Motor neuron (in vitro differentiated cells): ENCODE results near the gene STAC3. TPM values are rescaled to one million over a fixed set of nuclear protein-coding genes. Genes with fewer than 3 reads are reported as not detected.

Source experiments
- ATAC-seq, 8 experiments: fragments of 200-7000 bp; cut with Tn5 transposase; replicated peaks in 6 of 8; 2 replicates each; pipeline ENCODE4 v1.8.0; 2021; ENCODE audit warnings: mild to moderate bottlenecking in 8 of 8, moderate library complexity in 8 of 8
- H3K27ac ChIP-seq, 2 donors: fragments of 250-450 bp; sonication (Bioruptor Pico); 2 replicates each; pipeline ENCODE4 v1.9.0; 2021; ENCODE audit warnings: antibody characterized with exemption in 2 of 2, mild to moderate bottlenecking in 2 of 2, moderate library complexity in 1 of 2
- H3K4me1 ChIP-seq, 2 donors: fragments of 250-450 bp; sonication (Bioruptor Pico); replicated peaks in 1 of 2; 2 replicates each; pipeline ENCODE4 v1.6.1; 2021; ENCODE audit warnings: antibody characterized with exemption in 2 of 2, mild to moderate bottlenecking in 2 of 2, moderate library complexity in 1 of 2
- H3K4me3 ChIP-seq, 5 donors: fragments of 250-450 bp; sonication (Bioruptor Pico); 2 replicates each; pipeline ENCODE4 v1.9.0; 2021; ENCODE audit warnings: antibody characterized with exemption in 5 of 5, mild to moderate bottlenecking in 5 of 5, moderate library complexity in 4 of 5
- WGBS, 10 experiments: fragments of 450-650 bp; shearing (Covaris generic); methylation state at CpG; one replicate each; pipeline ENCODE4 v1.0.0; 2022; 5-methylcytosine and 5-hydroxymethylcytosine counted together
- in situ Hi-C, 9 experiments: fragments of 400-800 bp; cut with MboI; loops; one replicate each; pipeline ENCODE4 v1.15.0; 2021; ENCODE audit warnings: low sequenced_read_pairs in 9 of 9, low pct_unique_long_range_greater_than_20kb in 2 of 9; ENCODE audit not compliant: unreplicated experiment in 9 of 9
- total RNA-seq, 8 experiments: library from RNA; unstranded; fragments of 300-600 nt; gene quantifications; 2 replicates each; pipeline versions ENCODE4 v1.2.3 to v1.2.4, GENCODE V29; 2022

Gene STAC3
- total RNA-seq, 8 experiments from 2014 or later = 0.87 to 4.8 (median 1.5) TPM

DNA sequence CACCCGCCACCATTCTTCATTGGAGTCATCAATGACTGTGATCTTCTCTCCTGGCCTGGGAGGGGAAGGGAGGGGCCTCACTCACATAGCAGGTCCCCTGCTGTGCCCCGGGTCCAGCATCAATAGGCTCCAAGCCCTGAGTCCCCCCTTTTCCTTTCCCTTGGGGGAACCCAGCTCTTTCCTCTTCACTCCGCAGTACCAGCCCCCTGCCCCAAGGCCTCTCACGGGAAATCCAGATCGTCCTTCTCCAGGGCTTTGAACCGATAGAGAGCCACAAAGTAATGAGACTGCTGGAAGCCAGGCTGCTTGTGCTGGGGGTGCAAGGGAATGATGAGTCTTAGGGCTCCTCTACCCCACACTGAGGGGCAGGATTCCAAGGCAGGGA, 6.7 kb downstream of the STAC3 start:
- no peak for ATAC-seq
- WGBS, 10 experiments = 30 to 80% (median 49%) methylated on average over 1 to 4 of the region's 6 CpGs; no CpG with 5 or more reads in 6 of the 10 experiments

DNA sequence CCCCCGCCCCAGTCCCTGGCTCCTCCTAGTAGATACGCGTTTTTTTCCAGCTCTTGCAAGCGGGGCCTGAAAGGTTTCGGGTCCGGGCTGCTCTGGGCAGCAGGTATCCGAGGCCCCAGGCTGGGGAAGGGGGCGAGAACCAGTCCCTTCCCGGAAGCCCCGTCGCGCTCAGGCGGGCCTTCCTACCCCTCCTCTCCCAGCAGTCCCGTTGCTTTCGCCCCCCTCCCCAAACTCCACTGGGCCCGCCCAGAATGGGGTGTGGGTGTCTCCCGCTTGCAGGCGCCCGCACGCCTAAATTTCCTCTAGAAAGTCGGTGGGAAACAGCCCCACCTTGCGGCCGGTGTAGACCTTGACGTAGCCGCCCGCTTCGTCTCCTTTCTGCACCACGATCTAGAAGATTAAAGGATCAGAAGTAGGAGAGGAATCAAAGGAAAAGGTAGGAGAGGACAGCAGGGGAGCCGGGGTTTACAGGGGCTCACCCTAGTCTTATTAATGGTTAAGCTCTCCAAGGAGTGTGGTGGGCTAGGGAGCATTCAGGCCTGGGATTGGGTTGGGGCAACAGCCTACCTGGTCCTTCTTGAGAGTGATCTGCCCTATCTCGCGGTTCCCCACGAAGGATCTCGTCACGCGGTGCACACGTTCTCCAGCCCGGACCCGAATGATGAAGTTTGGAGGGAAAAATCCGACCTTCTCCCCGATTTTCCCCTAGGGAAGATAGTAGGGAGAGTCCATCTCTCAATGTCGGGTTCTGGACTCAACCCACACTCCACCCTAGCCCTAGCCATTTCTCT, 7.3 kb downstream of the STAC3 start:
- in situ Hi-C loops = loop anchor here in 1 of 9 experiments (25.0 kb wide), 1 partner anchor 219 kb away; the partner anchor contains the start of genes GLI1 and INHBE
- WGBS, 10 experiments = 4 to 64% (median 8%) methylated on average over 6 to 15 of the region's 41 CpGs; no CpG with 5 or more reads in 5 of the 10 experiments
- H3K4me1 ChIP-seq = peaks cover 22 to 25% of the 10 kb centered on the region in 2 donors
- H3K27ac ChIP-seq = no peak overlapping the region
- ATAC-seq = peak in 3 of 8 experiments; percentile 1 to 16 (median 3)
- H3K4me3 ChIP-seq = peak overlapping the region; percentile 36 to 56 (median 42)

More for the DNA sequence above, 6.7 kb downstream of the STAC3 start:
- H3K4me3 ChIP-seq = no peak overlapping the region
- no peak overlapping the region for H3K27ac ChIP-seq
- peaks cover 20 to 23% of the 10 kb centered on the region in 2 donors for H3K4me1 ChIP-seq
- in situ Hi-C loops = loop anchor here in 1 of 9 experiments (25.0 kb wide), 1 partner anchor 218 kb away; the partner anchor contains the start of genes GLI1 and INHBE

DNA sequence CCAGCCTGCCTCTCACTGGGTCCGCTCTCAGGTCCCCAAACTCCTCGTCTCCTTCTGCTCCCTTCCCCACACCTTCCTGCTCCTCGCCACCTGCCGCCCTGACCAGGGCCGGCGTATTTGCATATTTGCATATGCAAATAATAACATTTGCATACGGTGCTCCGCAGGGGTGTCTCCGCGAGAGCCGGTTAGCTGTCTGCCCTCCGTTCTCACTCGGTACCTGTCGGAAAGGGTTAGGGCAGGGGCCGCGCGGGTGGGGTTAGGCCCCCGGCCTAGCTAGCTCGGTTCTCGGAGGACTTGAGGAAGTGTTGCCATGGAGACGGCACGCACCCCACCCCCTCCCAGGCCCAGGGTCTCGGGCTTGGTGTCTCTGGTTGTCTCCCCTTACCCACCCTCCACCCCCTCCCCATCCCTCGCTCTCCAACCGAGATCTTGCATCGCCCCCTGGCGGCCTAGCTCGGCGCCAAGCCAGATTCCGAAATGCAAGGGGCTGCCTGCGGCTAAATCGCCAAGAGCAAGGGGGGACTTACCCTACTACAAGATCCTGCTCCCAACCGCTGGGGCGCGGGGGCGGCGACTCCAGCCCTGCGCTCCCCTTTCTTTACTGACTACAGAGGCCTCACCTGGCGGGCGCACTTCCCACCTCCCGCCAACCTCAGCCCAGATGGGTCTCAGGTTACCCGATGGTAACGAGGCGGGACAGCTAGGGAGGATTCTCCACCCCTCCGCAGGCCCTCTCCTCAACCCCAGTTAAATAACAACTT, 8.1 kb downstream of the STAC3 start:
- Histone ChIP-seq H3K4me3 (peak overlapping the region; percentile 36 to 56 (median 42)), H3K27ac (peak overlapping the region; percentile 94 to 100), H3K4me1 (peaks cover 31 to 34% of the 10 kb centered on the region in 2 donors)
- in situ Hi-C loops = loop anchor here in 1 of 9 experiments (25.0 kb wide), 1 partner anchor 219 kb away; the partner anchor contains the start of genes GLI1 and INHBE
- 0 to 10% (median 0%) methylated on average over 2 to 11 of the region's 45 CpGs; no CpG with 5 or more reads in 6 of the 10 experiments for WGBS, 10 experiments
- ATAC-seq = peak; percentile 21 to 70 (median 28)

DNA sequence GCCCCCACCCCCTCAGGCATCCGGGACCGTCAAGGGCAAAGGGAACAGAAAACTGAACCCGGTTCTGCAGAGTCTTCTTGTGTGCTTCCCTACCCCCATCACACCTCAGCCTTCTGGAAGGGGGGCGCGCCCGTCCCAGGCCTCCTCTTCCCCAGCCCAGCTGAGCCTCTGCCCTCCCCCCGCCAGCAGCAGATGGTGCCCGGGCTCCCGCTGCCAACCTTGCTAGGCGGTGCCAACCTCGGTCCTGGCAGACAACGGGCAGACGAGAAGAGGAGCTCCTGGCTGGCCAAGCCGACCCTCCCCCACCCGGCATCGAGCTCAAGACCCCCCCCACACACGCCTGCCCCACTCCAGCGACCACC, 8.7 kb downstream of the STAC3 start:
- H3K4me3 ChIP-seq = peak overlapping the region; percentile 36 to 56 (median 42)
- peaks cover 36 to 39% of the 10 kb centered on the region in 2 donors for H3K4me1 ChIP-seq
- in situ Hi-C loops = loop anchor here in 1 of 9 experiments (25.0 kb wide), 1 partner anchor 220 kb away; the partner anchor contains the start of genes GLI1 and INHBE
- ATAC-seq = peak in 1 of 8 experiments; percentile 2
- peak overlapping the region; percentile 94 to 100 for H3K27ac ChIP-seq
- WGBS, 10 experiments = 33% methylated on average over 3 of the region's 18 CpGs; no CpG with 5 or more reads in 9 of the 10 experiments

DNA sequence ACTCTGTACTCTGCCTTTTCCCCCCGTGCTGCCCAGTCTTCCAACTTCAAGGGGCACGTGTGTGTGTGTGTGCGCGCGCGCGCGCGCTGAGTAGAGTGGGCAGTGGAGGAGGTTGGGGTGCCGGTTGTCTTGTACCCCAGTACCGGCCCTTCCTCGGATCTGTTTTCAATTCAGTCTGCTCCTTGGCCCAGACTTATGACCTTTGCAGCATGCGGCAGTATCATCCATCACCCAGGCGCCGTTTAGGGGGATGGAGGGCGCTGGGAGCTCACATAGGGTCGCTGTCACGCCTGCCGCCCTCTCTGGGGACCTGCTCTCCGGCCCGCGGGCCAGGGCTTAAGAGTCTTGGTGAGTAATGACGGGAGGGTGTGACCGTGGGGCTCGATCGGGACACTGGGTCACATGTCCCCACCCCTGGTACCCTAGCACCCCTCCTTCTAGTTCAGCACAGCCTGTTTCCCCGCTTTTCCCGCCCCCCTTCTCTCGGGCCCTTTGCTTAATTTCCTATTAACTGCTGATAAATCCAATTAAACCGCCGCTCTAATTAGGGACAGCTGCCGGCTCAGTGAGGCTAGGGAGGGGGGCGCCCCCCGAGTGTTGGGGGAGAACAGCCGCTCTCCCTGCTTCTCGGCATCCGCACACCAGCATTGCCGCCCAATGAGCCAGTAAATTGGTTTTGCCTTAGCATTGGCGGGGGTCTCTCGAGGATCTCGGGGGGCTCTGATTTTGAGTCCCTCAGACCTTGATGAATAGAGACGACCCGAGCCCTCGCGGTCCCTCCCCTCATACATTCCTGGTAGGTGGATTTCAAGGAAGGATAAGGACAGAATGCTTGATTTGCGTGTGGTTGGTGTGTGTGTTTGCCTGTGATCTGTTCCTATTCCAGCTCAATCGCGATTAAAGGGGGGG, 9.3 kb downstream of the STAC3 start:
- peak overlapping the region; percentile 36 to 56 (median 42) for H3K4me3 ChIP-seq
- 0 to 40% (median 7%) methylated on average over 2 to 10 of the region's 48 CpGs; no CpG with 5 or more reads in 6 of the 10 experiments for WGBS, 10 experiments
- H3K4me1 ChIP-seq = peaks cover 43 to 46% of the 10 kb centered on the region in 2 donors
- H3K27ac ChIP-seq = peak overlapping the region; percentile 94 to 100
- peak in 2 of 8 experiments; percentile 3 to 4 for ATAC-seq
- in situ Hi-C loops = loop anchor here in 1 of 9 experiments (25.0 kb wide), 1 partner anchor 221 kb away; the partner anchor contains the start of genes GLI1 and INHBE

DNA sequence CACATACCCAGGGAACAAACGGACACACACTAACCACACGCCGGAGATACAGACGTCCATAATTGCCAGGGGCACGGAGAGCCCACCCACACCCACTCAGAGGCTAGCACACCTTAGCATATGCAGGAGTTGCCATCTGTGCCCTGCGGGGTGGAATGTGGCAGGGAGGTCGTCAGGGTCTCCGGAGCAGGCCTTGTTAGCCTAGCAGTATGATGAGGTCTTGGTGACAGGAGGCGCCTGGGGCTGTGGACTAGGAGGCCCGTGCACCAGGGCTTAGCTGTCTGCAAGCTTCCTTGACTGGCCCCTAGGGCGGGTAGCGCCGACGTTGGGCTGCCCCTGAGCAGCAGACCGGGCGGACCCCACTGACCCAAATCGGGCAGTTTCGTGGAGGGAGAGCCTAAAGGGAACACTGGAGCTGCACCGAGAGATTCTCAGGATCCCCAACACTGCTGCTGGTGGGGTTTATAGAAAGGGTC, 10.0 kb downstream of the STAC3 start:
- peaks cover 50 to 53% of the 10 kb centered on the region in 2 donors for H3K4me1 ChIP-seq

DNA sequence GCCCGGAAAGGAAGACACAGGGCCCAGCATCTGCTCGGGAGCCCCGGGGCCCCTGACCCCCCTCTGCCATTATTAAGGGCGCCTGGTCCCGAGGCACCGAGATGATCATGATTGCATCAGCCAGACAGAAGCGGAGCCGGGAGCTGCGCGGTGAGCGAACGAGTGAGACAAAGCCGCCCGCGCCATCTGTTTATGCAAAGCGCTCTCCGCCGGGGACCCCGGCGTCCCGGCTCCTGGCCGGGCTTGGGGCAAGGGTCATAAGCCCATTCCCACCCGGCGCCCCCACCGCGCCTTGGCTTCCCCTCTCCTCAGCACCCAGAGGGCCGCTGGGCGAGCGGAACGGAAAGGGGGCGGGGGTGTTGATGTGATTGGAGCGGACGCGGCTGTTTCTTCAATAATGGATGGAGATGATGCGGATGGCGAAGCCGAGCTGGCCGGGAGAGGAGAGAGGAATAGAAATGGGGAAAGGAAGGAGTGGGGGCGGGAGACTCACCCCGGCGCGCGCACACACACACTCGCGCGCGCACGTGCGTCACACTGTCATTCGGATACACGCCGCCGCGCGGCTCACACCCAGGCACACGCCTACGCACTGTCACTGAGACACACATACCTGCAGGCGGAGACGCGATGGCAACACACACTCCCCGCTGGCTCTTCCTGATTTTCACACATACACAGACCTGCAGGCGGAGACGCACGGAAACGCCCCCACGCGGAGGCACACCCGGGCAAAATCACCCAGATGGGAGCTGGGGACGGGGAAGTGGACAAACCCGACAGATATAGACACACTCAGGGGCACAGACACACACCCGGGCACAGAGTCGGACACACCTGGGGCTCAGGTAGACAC, 10.7 kb downstream of the STAC3 start:
- WGBS, 10 experiments = 0 to 10% (median 2%) methylated on average over 1 to 11 of the region's 72 CpGs; no CpG with 5 or more reads in 4 of the 10 experiments
- Histone ChIP-seq H3K4me1 (peaks cover 56 to 59% of the 10 kb centered on the region in 2 donors), H3K4me3 (peak overlapping the region; percentile 36 to 56 (median 42)), H3K27ac (peak overlapping the region; percentile 94 to 100)
- in situ Hi-C loops = loop anchor here in 1 of 9 experiments (25.0 kb wide), 1 partner anchor 222 kb away; the partner anchor contains the start of genes GLI1 and INHBE
- ATAC-seq = peak; percentile 1 to 48 (median 32)

More for the DNA sequence above, 10.0 kb downstream of the STAC3 start:
- WGBS, 10 experiments = 0 to 100% (median 12%) methylated on average over 1 to 11 of the region's 19 CpGs; no CpG with 5 or more reads in 7 of the 10 experiments
- ATAC-seq = peak; percentile 1 to 15 (median 8)
- H3K4me3 ChIP-seq = peak overlapping the region; percentile 36 to 56 (median 42)
- peak overlapping the region; percentile 94 to 100 for H3K27ac ChIP-seq
- in situ Hi-C loops = loop anchor here in 1 of 9 experiments (25.0 kb wide), 1 partner anchor 221 kb away; the partner anchor contains the start of genes GLI1 and INHBE

DNA sequence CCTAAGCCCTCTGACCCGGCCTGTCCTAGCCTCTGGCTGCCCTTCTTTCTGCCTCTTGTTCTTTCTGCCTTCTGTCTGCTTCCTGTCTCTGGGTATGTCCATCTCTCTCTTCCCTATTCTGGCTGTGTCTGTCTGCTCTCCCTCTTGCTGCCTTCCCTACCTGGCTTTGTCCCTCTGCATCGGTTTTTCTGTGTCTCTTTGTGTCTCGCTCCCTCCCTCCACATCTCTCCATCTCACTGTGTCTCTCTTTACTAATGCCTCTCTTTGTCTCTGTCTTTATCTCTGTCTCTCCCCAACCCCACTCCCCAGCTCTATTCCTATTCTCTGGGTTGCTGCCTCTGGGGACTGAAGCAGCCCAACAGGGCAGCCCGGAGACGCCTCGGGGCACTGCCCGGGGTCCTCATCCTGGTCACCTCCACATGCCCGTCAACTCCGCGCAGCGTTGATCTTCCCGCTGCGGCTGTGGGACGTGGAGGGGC, 11.4 kb downstream of the STAC3 start:
- ATAC-seq = peak in 4 of 8 experiments; percentile 0 to 3 (median 0)

DNA sequence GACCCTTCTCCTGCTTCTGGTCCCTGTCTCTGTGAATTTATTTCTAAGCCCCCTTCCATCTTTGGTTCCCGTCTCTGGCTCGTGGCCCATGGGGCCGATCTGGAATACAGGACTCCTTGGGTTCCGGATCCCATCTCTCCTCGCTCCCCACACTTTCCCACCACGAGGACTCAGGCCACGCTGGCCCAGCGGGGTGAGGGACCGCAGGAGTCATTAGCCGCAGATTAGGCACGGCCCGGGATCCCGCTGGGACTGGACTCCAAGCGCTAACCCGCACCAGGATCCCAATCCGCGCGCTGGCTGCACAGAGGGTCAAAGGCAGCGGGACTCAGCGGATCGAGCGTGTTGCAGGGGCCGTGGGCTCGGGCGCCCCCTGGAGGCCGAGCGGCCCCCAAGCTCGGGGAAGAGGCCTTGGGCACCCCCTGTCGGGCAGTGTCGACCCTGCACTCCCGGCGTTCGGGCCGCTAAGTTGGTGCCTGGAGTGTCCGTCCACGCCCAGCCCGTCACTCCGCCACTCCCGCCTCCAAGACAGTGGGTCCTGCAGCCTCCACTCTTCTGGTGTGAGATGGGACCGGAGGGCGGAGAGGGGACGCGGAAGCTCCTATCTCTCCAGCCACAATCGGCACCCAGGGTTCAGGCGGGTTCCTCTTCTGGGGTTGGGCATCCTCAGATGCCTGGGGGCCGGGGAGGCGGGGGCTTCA, 12.0 kb downstream of the STAC3 start:
- in situ Hi-C loops = loop anchor here in 1 of 9 experiments (25.0 kb wide), 1 partner anchor 223 kb away; the partner anchor contains the start of genes GLI1 and INHBE
- peak; percentile 38 to 52 (median 48) for ATAC-seq
- Histone ChIP-seq H3K4me3 (peak overlapping the region; percentile 36 to 56 (median 42)), H3K4me1 (peaks cover 68 to 72% of the 10 kb centered on the region in 2 donors), H3K27ac (peak overlapping the region; percentile 94 to 100)
- 0 to 9% (median 0%) methylated on average over 3 to 23 of the region's 47 CpGs; no CpG with 5 or more reads in 5 of the 10 experiments for WGBS, 10 experiments

More for the DNA sequence above, 11.4 kb downstream of the STAC3 start:
- peak overlapping the region; percentile 36 to 56 (median 42) for H3K4me3 ChIP-seq
- peak overlapping the region; percentile 94 to 100 for H3K27ac ChIP-seq
- H3K4me1 ChIP-seq = peaks cover 63 to 66% of the 10 kb centered on the region in 2 donors
- 0 to 14% (median 0%) methylated on average over 1 to 13 of the region's 14 CpGs for WGBS, 10 experiments
- in situ Hi-C loops = loop anchor here in 1 of 9 experiments (25.0 kb wide), 1 partner anchor 223 kb away; the partner anchor contains the start of genes GLI1 and INHBE
